ENCODE measurements around the gene RABL2B.

RABL2B gene

GRCh38 chr22:50730941-50731661 lies 52.3 kb downstream of the RABL2B start:
- Histone ChIP-seq H3K27ac (ENCODE audit: low read depth, low read length) (no peak overlapping the region), H3K9ac (ENCODE audit: low read depth in 1 of 2, low read length in 2 of 2) (no peak overlapping the region), H3K4me1 (ENCODE audit: control insufficient read depth in 1 of 2, insufficient read depth in 2 of 2, low read length in 2 of 2) (peaks cover 0 to 14% of the 10 kb centered on the region in 2 donors), H3K4me3 (ENCODE audit: low read depth in 1 of 2, low read length in 2 of 2) (no peak overlapping the region), H3K36me3 (ENCODE audit: control insufficient read depth in 1 of 2, insufficient read depth in 2 of 2, low read length in 2 of 2) (no peaks in the 10 kb centered on the region), H3K9me3 (ENCODE audit: control insufficient read depth in 1 of 2, low read length in 2 of 2) (no peaks in the 10 kb centered on the region), H3K27me3 (ENCODE audit: control insufficient read depth in 1 of 2, insufficient read depth in 2 of 2, low read length in 2 of 2) (no peaks in the 10 kb centered on the region)

GRCh38 chr22:50730013-50730891 lies 53.2 kb downstream of the RABL2B start:
- Histone ChIP-seq H3K27ac (ENCODE audit: low read depth, low read length) (no peak overlapping the region), H3K9me3 (ENCODE audit: control insufficient read depth in 1 of 2, low read length in 2 of 2) (no peaks in the 10 kb centered on the region), H3K9ac (ENCODE audit: low read depth in 1 of 2, low read length in 2 of 2) (no peak overlapping the region), H3K4me3 (ENCODE audit: low read depth in 1 of 2, low read length in 2 of 2) (no peak overlapping the region), H3K36me3 (ENCODE audit: control insufficient read depth in 1 of 2, insufficient read depth in 2 of 2, low read length in 2 of 2) (no peaks in the 10 kb centered on the region), H3K27me3 (ENCODE audit: control insufficient read depth in 1 of 2, insufficient read depth in 2 of 2, low read length in 2 of 2) (no peaks in the 10 kb centered on the region), H3K4me1 (ENCODE audit: control insufficient read depth in 1 of 2, insufficient read depth in 2 of 2, low read length in 2 of 2) (peaks cover 0 to 14% of the 10 kb centered on the region in 2 donors)

GRCh38 chr22:50729391-50730012 lies 53.9 kb downstream of the RABL2B start:
- no peaks in the 10 kb centered on the region for H3K36me3 ChIP-seq (ENCODE audit: control insufficient read depth in 1 of 2, insufficient read depth in 2 of 2, low read length in 2 of 2)
- H3K9me3 ChIP-seq (ENCODE audit: control insufficient read depth in 1 of 2, low read length in 2 of 2) = no peaks in the 10 kb centered on the region
- H3K4me1 ChIP-seq (ENCODE audit: control insufficient read depth in 1 of 2, insufficient read depth in 2 of 2, low read length in 2 of 2) = peaks cover 0 to 14% of the 10 kb centered on the region in 2 donors

GRCh38 chr22:50728523-50728931 lies 54.9 kb downstream of the RABL2B start:
- H3K9me3 ChIP-seq (ENCODE audit: control insufficient read depth in 1 of 2, low read length in 2 of 2) = no peaks in the 10 kb centered on the region
- H3K27ac ChIP-seq (ENCODE audit: low read depth, low read length) = no peak overlapping the region
- no peaks in the 10 kb centered on the region for H3K27me3 ChIP-seq (ENCODE audit: control insufficient read depth in 1 of 2, insufficient read depth in 2 of 2, low read length in 2 of 2)
- H3K4me3 ChIP-seq (ENCODE audit: low read depth in 1 of 2, low read length in 2 of 2) = no peak overlapping the region
- H3K36me3 ChIP-seq (ENCODE audit: control insufficient read depth in 1 of 2, insufficient read depth in 2 of 2, low read length in 2 of 2) = no peaks in the 10 kb centered on the region
- H3K4me1 ChIP-seq (ENCODE audit: control insufficient read depth in 1 of 2, insufficient read depth in 2 of 2, low read length in 2 of 2) = peaks cover 0 to 14% of the 10 kb centered on the region in 2 donors
- no peak overlapping the region for H3K9ac ChIP-seq (ENCODE audit: low read depth in 1 of 2, low read length in 2 of 2)

More at GRCh38 chr22:50729391-50730012, 53.9 kb downstream of the RABL2B start:
- Histone ChIP-seq H3K9ac (ENCODE audit: low read depth in 1 of 2, low read length in 2 of 2) (no peak overlapping the region), H3K4me3 (ENCODE audit: low read depth in 1 of 2, low read length in 2 of 2) (no peak overlapping the region), H3K27ac (ENCODE audit: low read depth, low read length) (no peak overlapping the region), H3K27me3 (ENCODE audit: control insufficient read depth in 1 of 2, insufficient read depth in 2 of 2, low read length in 2 of 2) (no peaks in the 10 kb centered on the region)

GRCh38 chr22:50727678-50728522 lies 55.5 kb downstream of the RABL2B start:
- H3K36me3 ChIP-seq (ENCODE audit: control insufficient read depth in 1 of 2, insufficient read depth in 2 of 2, low read length in 2 of 2) = no peaks in the 10 kb centered on the region

GRCh38 chr22:50726643-50727340 lies 56.6 kb downstream of the RABL2B start:
- no peaks in the 10 kb centered on the region for H3K9me3 ChIP-seq (ENCODE audit: control insufficient read depth in 1 of 2, low read length in 2 of 2)
- H3K9ac ChIP-seq (ENCODE audit: low read depth in 1 of 2, low read length in 2 of 2) = no peak overlapping the region
- peaks cover 0 to 10% of the 10 kb centered on the region in 2 donors for H3K4me1 ChIP-seq (ENCODE audit: control insufficient read depth in 1 of 2, insufficient read depth in 2 of 2, low read length in 2 of 2)
- no peak overlapping the region for H3K27ac ChIP-seq (ENCODE audit: low read depth, low read length)
- no peaks in the 10 kb centered on the region for H3K27me3 ChIP-seq (ENCODE audit: control insufficient read depth in 1 of 2, insufficient read depth in 2 of 2, low read length in 2 of 2)
- no peak overlapping the region for H3K4me3 ChIP-seq (ENCODE audit: low read depth in 1 of 2, low read length in 2 of 2)
- H3K36me3 ChIP-seq (ENCODE audit: control insufficient read depth in 1 of 2, insufficient read depth in 2 of 2, low read length in 2 of 2) = no peaks in the 10 kb centered on the region

More at GRCh38 chr22:50727678-50728522, 55.5 kb downstream of the RABL2B start:
- H3K9me3 ChIP-seq (ENCODE audit: control insufficient read depth in 1 of 2, low read length in 2 of 2) = no peaks in the 10 kb centered on the region
- no peaks in the 10 kb centered on the region for H3K27me3 ChIP-seq (ENCODE audit: control insufficient read depth in 1 of 2, insufficient read depth in 2 of 2, low read length in 2 of 2)
- peaks cover 0 to 14% of the 10 kb centered on the region in 2 donors for H3K4me1 ChIP-seq (ENCODE audit: control insufficient read depth in 1 of 2, insufficient read depth in 2 of 2, low read length in 2 of 2)
- no peak overlapping the region for H3K27ac ChIP-seq (ENCODE audit: low read depth, low read length)
- no peak overlapping the region for H3K4me3 ChIP-seq (ENCODE audit: low read depth in 1 of 2, low read length in 2 of 2)
- no peak overlapping the region for H3K9ac ChIP-seq (ENCODE audit: low read depth in 1 of 2, low read length in 2 of 2)

- Histone ChIP-seq H3K36me3 (ENCODE audit: control insufficient read depth in 1 of 2, insufficient read depth in 2 of 2, low read length in 2 of 2) (no peaks in the 10 kb centered on the region), H3K27me3 (ENCODE audit: control insufficient read depth in 1 of 2, insufficient read depth in 2 of 2, low read length in 2 of 2) (no peaks in the 10 kb centered on the region), H3K9me3 (ENCODE audit: control insufficient read depth in 1 of 2, low read length in 2 of 2) (no peaks in the 10 kb centered on the region), H3K4me1 (ENCODE audit: control insufficient read depth in 1 of 2, insufficient read depth in 2 of 2, low read length in 2 of 2) (peaks cover 0 to 10% of the 10 kb centered on the region in 2 donors), H3K27ac (ENCODE audit: low read depth, low read length) (no peak overlapping the region), H3K4me3 (ENCODE audit: low read depth in 1 of 2, low read length in 2 of 2) (no peak overlapping the region), H3K9ac (ENCODE audit: low read depth in 1 of 2, low read length in 2 of 2) (no peak overlapping the region)
These were observed 57.8 kb downstream of the RABL2B start for GRCh38 chr22:50725597-50725996.

- no peaks in the 10 kb centered on the region for H3K27me3 ChIP-seq (ENCODE audit: control insufficient read depth in 1 of 2, insufficient read depth in 2 of 2, low read length in 2 of 2)
- H3K9me3 ChIP-seq (ENCODE audit: control insufficient read depth in 1 of 2, low read length in 2 of 2) = no peaks in the 10 kb centered on the region
- no peak overlapping the region for H3K9ac ChIP-seq (ENCODE audit: low read depth in 1 of 2, low read length in 2 of 2)
- no peaks in the 10 kb centered on the region for H3K36me3 ChIP-seq (ENCODE audit: control insufficient read depth in 1 of 2, insufficient read depth in 2 of 2, low read length in 2 of 2)
- no peak overlapping the region for H3K4me3 ChIP-seq (ENCODE audit: low read depth in 1 of 2, low read length in 2 of 2)
- H3K4me1 ChIP-seq (ENCODE audit: control insufficient read depth in 1 of 2, insufficient read depth in 2 of 2, low read length in 2 of 2) = peaks cover 0 to 3% of the 10 kb centered on the region in 2 donors
- no peak overlapping the region for H3K27ac ChIP-seq (ENCODE audit: low read depth, low read length)
These were observed 58.8 kb downstream of the RABL2B start for GRCh38 chr22:50724616-50725015.

GRCh38 chr22:50723991-50724390 lies 59.4 kb downstream of the RABL2B start:
- H3K36me3 ChIP-seq (ENCODE audit: control insufficient read depth in 1 of 2, insufficient read depth in 2 of 2, low read length in 2 of 2) = no peaks in the 10 kb centered on the region

More at GRCh38 chr22:50723991-50724390, 59.4 kb downstream of the RABL2B start:
- no peaks in the 10 kb centered on the region for H3K9me3 ChIP-seq (ENCODE audit: control insufficient read depth in 1 of 2, low read length in 2 of 2)
- no peak overlapping the region for H3K27ac ChIP-seq (ENCODE audit: low read depth, low read length)
- no peak overlapping the region for H3K4me3 ChIP-seq (ENCODE audit: low read depth in 1 of 2, low read length in 2 of 2)
- H3K9ac ChIP-seq (ENCODE audit: low read depth in 1 of 2, low read length in 2 of 2) = no peak overlapping the region
- H3K4me1 ChIP-seq (ENCODE audit: control insufficient read depth in 1 of 2, insufficient read depth in 2 of 2, low read length in 2 of 2) = no peaks in the 10 kb centered on the region
- H3K27me3 ChIP-seq (ENCODE audit: control insufficient read depth in 1 of 2, insufficient read depth in 2 of 2, low read length in 2 of 2) = no peaks in the 10 kb centered on the region

All from duodenal mucosa (tissue), 2 donors.